H9 (cell line): ENCODE measurements around the gene CBLB. TPM values are rescaled to one million over a fixed set of nuclear protein-coding genes. Genes with fewer than 3 reads are reported as not detected.
"Not testable (repeated sequence)": the region's sequence is repeated elsewhere in the genome, so short reads cannot be mapped to it uniquely, and the experiment has no call there.

Experiments used
- DNase-seq: peaks from one replicate; pipeline ENCODE4 v3.0.0-alpha.2; 2017
- H2AFZ ChIP-seq: one replicate; pipeline ENCODE4 v1.6.1; 2013; ENCODE audit warnings: mild to moderate bottlenecking, low read length, control low read depth, moderate library complexity
- H2AK5ac ChIP-seq: 2 replicates; pipeline ENCODE4 v1.6.1; 2013; ENCODE audit warnings: low read length, control low read depth, mixed read lengths; ENCODE audit not compliant: insufficient read length
- H2BK120ac ChIP-seq: one replicate; pipeline ENCODE4 v1.6.1; 2013; ENCODE audit warnings: low read depth, mild to moderate bottlenecking, low read length, control low read depth, inconsistent platforms; ENCODE audit not compliant: poor library complexity, severe bottlenecking
- H2BK12ac ChIP-seq: 2 replicates; pipeline ENCODE4 v1.6.1; 2013; ENCODE audit warnings: low read length, control low read depth, mixed read lengths, low read depth; ENCODE audit not compliant: insufficient read length
- H2BK15ac ChIP-seq: 2 replicates; pipeline ENCODE4 v1.6.1; 2013; ENCODE audit warnings: low read depth, low read length, control low read depth
- H2BK20ac ChIP-seq: one replicate; pipeline ENCODE4 v1.6.1; 2013; ENCODE audit warnings: low read depth, mild to moderate bottlenecking, low read length, control low read depth, inconsistent platforms; ENCODE audit not compliant: poor library complexity, severe bottlenecking
- H2BK5ac ChIP-seq: 2 replicates; pipeline ENCODE4 v1.6.1; 2013; ENCODE audit warnings: low read length, control low read depth, mixed read lengths; ENCODE audit not compliant: insufficient read length
- H3K14ac ChIP-seq: 2 replicates; pipeline ENCODE4 v1.6.1; 2013; ENCODE audit warnings: low read length, control low read depth; ENCODE audit not compliant: insufficient read depth
- H3K18ac ChIP-seq: 2 replicates; pipeline ENCODE4 v1.6.1; 2013; ENCODE audit warnings: low read depth, mild to moderate bottlenecking, mixed read lengths, low read length, control low read depth; ENCODE audit not compliant: insufficient read length
- H3K23ac ChIP-seq: 2 replicates; pipeline ENCODE4 v1.6.1; 2013; ENCODE audit warnings: low read length, control low read depth, mixed read lengths, low read depth; ENCODE audit not compliant: insufficient read length
- H3K23me2 ChIP-seq: 2 replicates; pipeline ENCODE4 v1.6.1; 2013; ENCODE audit warnings: low read depth, mild to moderate bottlenecking, mixed read lengths, low read length, control low read depth; ENCODE audit not compliant: insufficient read length, poor library complexity, severe bottlenecking
- H3K27ac ChIP-seq: 2 replicates; pipeline ENCODE4 v1.5.1; 2013; ENCODE audit warnings: low read length, control low read depth, mixed read lengths, low read depth; ENCODE audit not compliant: insufficient read length
- H3K27me3 ChIP-seq: 2 replicates; pipeline ENCODE4 v1.6.1; 2013; ENCODE audit warnings: low read length, control low read depth, inconsistent platforms; ENCODE audit not compliant: insufficient read depth
- H3K4ac ChIP-seq: 2 replicates; pipeline ENCODE4 v1.6.1; 2013; ENCODE audit warnings: low read depth, mild to moderate bottlenecking, control low read depth, inconsistent platforms, low read length, moderate library complexity
- H3K4me1 ChIP-seq: 2 replicates; pipeline ENCODE4 v1.6.1; 2013; ENCODE audit warnings: low read length, control low read depth, inconsistent platforms; ENCODE audit not compliant: insufficient read depth
- H3K4me2 ChIP-seq: 2 replicates; pipeline ENCODE4 v1.6.1; 2013; ENCODE audit warnings: low read length, control low read depth, mixed read lengths; ENCODE audit not compliant: insufficient read length, insufficient read depth
- H3K56ac ChIP-seq: 2 replicates; pipeline ENCODE4 v1.6.1; 2013; ENCODE audit warnings: low read depth, mild to moderate bottlenecking, mixed read lengths, low read length, control low read depth; ENCODE audit not compliant: insufficient read length
- H3K79me1 ChIP-seq: 2 replicates; pipeline ENCODE4 v1.6.1; 2013; ENCODE audit warnings: low read depth, mild to moderate bottlenecking, moderate library complexity, low read length, control low read depth, inconsistent platforms; ENCODE audit not compliant: insufficient read depth, poor library complexity, severe bottlenecking
- H3K79me2 ChIP-seq: 2 replicates; pipeline ENCODE4 v1.6.1; 2013; ENCODE audit warnings: low read length, control low read depth, inconsistent platforms; ENCODE audit not compliant: insufficient read depth
- H3K9ac ChIP-seq: 2 replicates; pipeline ENCODE4 v1.6.1; 2013; ENCODE audit warnings: low read length, control low read depth, mixed read lengths; ENCODE audit not compliant: insufficient read length; ENCODE audit errors: extremely low read depth
- H3K9me3 ChIP-seq: one replicate; pipeline ENCODE4 v1.6.1; 2013; ENCODE audit warnings: low read depth, low read length, inconsistent platforms; ENCODE audit not compliant: control insufficient read depth
- H3T11ph ChIP-seq: one replicate; pipeline ENCODE4 v1.6.1; 2013; ENCODE audit warnings: mild to moderate bottlenecking, low read length, control low read depth, inconsistent platforms
- H4K20me1 ChIP-seq: one replicate; pipeline ENCODE4 v1.6.1; 2013; ENCODE audit not compliant: control insufficient read depth, insufficient read length, insufficient read depth
- H4K5ac ChIP-seq: 2 replicates; pipeline ENCODE4 v1.6.1; 2013; ENCODE audit warnings: low read depth, mild to moderate bottlenecking, mixed read lengths, low read length, control low read depth; ENCODE audit not compliant: insufficient read length
- H4K8ac ChIP-seq: replicated peaks from 2 replicates; pipeline ENCODE4 v1.6.1; 2013; ENCODE audit warnings: low read length, control low read depth, mixed read lengths, low read depth; ENCODE audit not compliant: insufficient read length
- H4K91ac ChIP-seq: 2 replicates; pipeline ENCODE4 v1.6.1; 2013; ENCODE audit warnings: low read depth, mild to moderate bottlenecking, moderate library complexity, mixed read lengths, low read length, control low read depth; ENCODE audit not compliant: insufficient read length
- H3K27ac Mint-ChIP-seq, 3 experiments: 2 replicates in 2 of 3; 3 replicates in 1 of 3; pipeline ENCODE4 v1.8.0; 2020 to 2021; ENCODE audit warnings: mixed read lengths in 3 of 3, mild to moderate bottlenecking in 1 of 3, moderate library complexity in 1 of 3
- H3K27me3 Mint-ChIP-seq: 2 replicates; pipeline ENCODE4 v1.8.0; 2021; ENCODE audit warnings: low read depth, mild to moderate bottlenecking, moderate library complexity, mixed read lengths
- H3K36me3 Mint-ChIP-seq, 3 experiments: 2 replicates in 2 of 3; 3 replicates in 1 of 3; pipeline ENCODE4 v1.8.0; 2020 to 2021; ENCODE audit warnings: low read depth in 3 of 3, mixed read lengths in 3 of 3; ENCODE audit not compliant: insufficient read depth in 1 of 3
- H3K4me1 Mint-ChIP-seq, 2 experiments: 2 replicates each; pipeline ENCODE4 v1.8.0; 2020; ENCODE audit warnings: mixed read lengths in 2 of 2
- H3K4me3 Mint-ChIP-seq, 2 experiments: 2 replicates in 1 of 2; 3 replicates in 1 of 2; pipeline ENCODE4 v1.8.0; 2020 to 2021; ENCODE audit warnings: mild to moderate bottlenecking in 2 of 2, mixed read lengths in 2 of 2, moderate library complexity in 1 of 2
- H3K9me3 Mint-ChIP-seq, 2 experiments: 2 replicates in 1 of 2; 3 replicates in 1 of 2; pipeline ENCODE4 v1.8.0; 2020; ENCODE audit warnings: mild to moderate bottlenecking in 2 of 2, mixed read lengths in 2 of 2, moderate library complexity in 1 of 2
- CTCF ChIP-seq: fragments of 200-600 bp; sonication (generic); conservative IDR thresholded peaks from 3 replicates; pipeline ENCODE4 v1.8.0; 2021; ENCODE audit warnings: antibody characterized with exemption, mild to moderate bottlenecking
- WGBS: extraction: QIAGEN DNeasy Blood & Tissue Kit; methylation state at CpG from one replicate; pipeline ENCODE4 v1.1.7; 2013; ENCODE audit warnings: missing lambda C conversion rate, low lambda C conversion rate, mixed read lengths; ENCODE audit not compliant: insufficient read length; ENCODE audit errors: extremely low coverage; 5-methylcytosine and 5-hydroxymethylcytosine counted together
- total RNA-seq: library from RNA; stranded (reverse); gene quantifications from 2 replicates; pipeline ENCODE4 v1.2.1, GENCODE V29; 2021

CBLB gene
- total RNA-seq, 1 experiment from 2014 or later, result 25.7 TPM

- no peak overlapping the region for H2AK5ac ChIP-seq
- no peak overlapping the region for H3K23ac ChIP-seq
- no peak overlapping the region for H3K14ac ChIP-seq
- H2AFZ ChIP-seq, result no peak overlapping the region
- no peak overlapping the region for H2BK5ac ChIP-seq
- H3K4me1 ChIP-seq, result no peaks in the 10 kb centered on the region
- no peaks in the 10 kb centered on the region for H3K79me2 ChIP-seq
- H2BK20ac ChIP-seq, result no peak overlapping the region
- H3K27ac ChIP-seq, result no peak overlapping the region
- no peak overlapping the region for H3K18ac ChIP-seq
- no peaks in the 10 kb centered on the region for H3K27me3 ChIP-seq
- H2BK12ac ChIP-seq, result no peak overlapping the region
- H4K8ac ChIP-seq, result no peak overlapping the region
- H2BK15ac ChIP-seq, result no peak overlapping the region
- no peaks in the 10 kb centered on the region for H3K23me2 ChIP-seq
- Mint-ChIP-seq H3K4me3 (no peak overlapping the region), H3K36me3 (peaks cover 18 to 25% (median 19%) of the 10 kb centered on the region in 3 experiments), H3K27ac (no peak overlapping the region), H3K4me1 (no peaks in the 10 kb centered on the region), H3K9me3 (peaks cover 13% of the 10 kb centered on the region in 2 experiments; a peak in 4 of 5 replicates), H3K27me3 (no peaks in the 10 kb centered on the region)
- no peaks in the 10 kb centered on the region for H3K9me3 ChIP-seq
- WGBS, result no CpG with 5 or more reads among the region's 3 CpGs
- H4K5ac ChIP-seq, result no peak overlapping the region
- no peaks in the 10 kb centered on the region for H3K79me1 ChIP-seq
- H3K9ac ChIP-seq, result no peak overlapping the region
- H3K4ac ChIP-seq, result no peak overlapping the region
- no peak overlapping the region for H3K4me2 ChIP-seq
- H4K91ac ChIP-seq, result no peak overlapping the region
- no peak for TF ChIP-seq CTCF
- DNase-seq, result no peak
- H2BK120ac ChIP-seq, result no peak overlapping the region
- no peak overlapping the region for H3T11ph ChIP-seq
- H4K20me1 ChIP-seq, result no peaks in the 10 kb centered on the region
- no peak overlapping the region for H3K56ac ChIP-seq
Observed at GRCh38 chr3:105728771-105729312, 140.0 kb downstream of the CBLB start.

- H2BK20ac ChIP-seq, H3K9me3 ChIP-seq, H4K5ac ChIP-seq, H3K27ac ChIP-seq, H3K27me3 Mint-ChIP-seq, H3K79me2 ChIP-seq, H2AFZ ChIP-seq, H3K23me2 ChIP-seq, H3K56ac ChIP-seq, H2BK15ac ChIP-seq, H4K8ac ChIP-seq, H3K27me3 ChIP-seq, H2BK5ac ChIP-seq, H3K14ac ChIP-seq, H4K20me1 ChIP-seq, H3K27ac Mint-ChIP-seq, H4K91ac ChIP-seq, H3K4me3 Mint-ChIP-seq, DNase-seq, H3K18ac ChIP-seq, H2BK12ac ChIP-seq, H2BK120ac ChIP-seq, H3K4ac ChIP-seq, H3K4me1 Mint-ChIP-seq, H3K4me1 ChIP-seq, H3K79me1 ChIP-seq, H3K23ac ChIP-seq, H3K9ac ChIP-seq, H2AK5ac ChIP-seq, H3K4me2 ChIP-seq, H3T11ph ChIP-seq: not testable (repeated sequence)
- no CpG with 5 or more reads among the region's 3 CpGs for WGBS
- Mint-ChIP-seq H3K9me3 (peaks cover 13% of the 10 kb centered on the region in 2 experiments; a peak in 4 of 5 replicates), H3K36me3 (peaks cover 16 to 23% (median 19%) of the 10 kb centered on the region in 3 experiments)
Observed at GRCh38 chr3:105727036-105727435, 141.8 kb downstream of the CBLB start.
